Peyer's patch (tissue), 4 donors: ENCODE results near the gene RPSA. TPM values are rescaled to one million over a fixed set of nuclear protein-coding genes. Genes with fewer than 3 reads are reported as not detected.
"Not testable (repeated sequence)": the region's sequence is repeated elsewhere in the genome, so short reads cannot be mapped to it uniquely, and the experiment has no call there.

Source experiments
- DNase-seq, 3 donors: peaks; one replicate each; pipeline ENCODE4 v3.0.0-alpha.2; 2017 to 2019
- H3K27ac ChIP-seq, 4 donors: fragments of 200-600 bp; sonication (generic); one replicate each; pipeline ENCODE4 v1.5.1; 2016 to 2019
- H3K27me3 ChIP-seq, 2 donors: fragments of 200-600 bp; sonication (generic); one replicate each; pipeline ENCODE4 v1.5.1; 2019
- H3K36me3 ChIP-seq, 3 donors: fragments of 200-600 bp; sonication (generic); one replicate each; pipeline ENCODE4 v1.5.1; 2016 to 2019
- H3K4me1 ChIP-seq, 4 donors: fragments of 200-600 bp; sonication (generic); one replicate each; pipeline ENCODE4 v1.5.1; 2016 to 2019
- H3K4me3 ChIP-seq, 4 donors: fragments of 200-600 bp; sonication (generic); 1 replicate in 3 of 4; 2 replicates in 1 of 4; pipeline ENCODE4 v1.5.1; 2016 to 2019; ENCODE audit warnings: mild to moderate bottlenecking in 1 of 4
- H3K9me3 ChIP-seq, 4 donors: fragments of 200-600 bp; sonication (generic); one replicate each; pipeline ENCODE4 v1.5.1; 2016 to 2019; ENCODE audit warnings: mild to moderate bottlenecking in 1 of 4
- CTCF ChIP-seq, 6 experiments: fragments of 450-650 bp in 4 of 6; fragments of 200-600 bp in 2 of 6; sonication (generic) in 1 of 6; IDR thresholded peaks; one replicate each; pipeline ENCODE4 v1.5.1; 2017 to 2019; ENCODE audit warnings: antibody characterized with exemption in 6 of 6, mild to moderate bottlenecking in 3 of 6, moderate library complexity in 1 of 6
- POLR2A ChIP-seq, 2 donors: fragments of 450-650 bp; IDR thresholded peaks; one replicate each; pipeline ENCODE4 v1.5.1; 2017; ENCODE audit warnings: antibody characterized with exemption in 2 of 2, mild to moderate bottlenecking in 2 of 2, moderate library complexity in 2 of 2
- total RNA-seq, 4 donors: library from RNA; depleted of rRNA; stranded (reverse); fragments of >200 nt; gene quantifications; one replicate each; pipeline ENCODE4 v1.1.0, GENCODE V29; 2016

Gene RPSA
- total RNA-seq, 4 donors from 2014 or later, result 298 to 1,413 (median 477) TPM

DNA sequence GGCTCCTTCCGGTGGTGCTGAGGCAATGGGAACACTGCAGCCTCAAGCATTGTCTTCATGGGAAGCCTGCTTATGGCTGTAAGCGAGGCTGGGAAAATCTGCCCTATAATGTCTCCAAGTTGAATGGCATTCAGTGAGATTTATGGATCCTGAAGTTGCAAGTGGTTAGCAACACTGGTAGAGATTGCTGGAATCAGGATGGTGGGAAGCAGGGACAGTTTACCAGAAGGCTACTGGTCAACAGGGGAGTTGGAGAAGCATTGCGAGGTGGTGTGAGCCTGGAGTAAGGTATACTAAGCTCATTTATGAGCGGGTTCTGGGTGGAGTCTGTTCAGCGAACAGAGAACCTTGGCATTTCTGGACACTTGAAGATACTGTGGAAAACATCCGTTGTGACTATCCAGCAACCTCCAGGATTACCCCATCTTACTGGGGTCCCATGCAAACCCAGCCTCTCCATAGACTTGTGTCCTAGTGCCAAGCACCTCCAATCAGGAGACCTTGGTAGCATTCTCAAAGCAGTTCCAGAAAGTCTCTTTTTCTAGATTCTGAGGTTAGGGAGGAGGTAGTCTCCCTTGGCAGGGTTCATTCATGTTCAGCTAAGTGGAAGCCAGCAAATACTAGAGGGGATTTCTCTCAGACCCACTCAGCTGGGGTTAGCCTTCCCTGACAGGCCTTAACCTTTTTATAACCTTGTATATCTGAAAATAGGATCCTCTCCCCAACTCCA is 7.3 kb downstream of the RPSA start:
- no peak overlapping the region for H3K27ac ChIP-seq
- no peak overlapping the region for H3K4me3 ChIP-seq
- TF ChIP-seq POLR2A (IDR thresholded peaks at IDR 0.05) (no peak), CTCF (IDR thresholded peaks at IDR 0.05) (no peak)
- no peak for DNase-seq
- no peaks in the 10 kb centered on the region for H3K9me3 ChIP-seq
- peaks cover 0 to 55% (median 0%) of the 10 kb centered on the region in 3 donors for H3K36me3 ChIP-seq
- no peaks in the 10 kb centered on the region for H3K27me3 ChIP-seq
- peaks cover 0 to 10% (median 0%) of the 10 kb centered on the region in 4 donors for H3K4me1 ChIP-seq

GRCh38 chr3:39414421-39414907 is 7.9 kb downstream of the RPSA start:
- Histone ChIP-seq H3K4me1 (peaks cover 0 to 8% (median 0%) of the 10 kb centered on the region in 4 donors), H3K36me3 (peaks cover 0 to 50% (median 0%) of the 10 kb centered on the region in 3 donors), H3K4me3 (no peak overlapping the region), H3K9me3 (no peaks in the 10 kb centered on the region), H3K27ac (no peak overlapping the region), H3K27me3 (no peaks in the 10 kb centered on the region)
- no peak for TF ChIP-seq POLR2A (IDR thresholded peaks at IDR 0.05)
- TF ChIP-seq CTCF (IDR thresholded peaks at IDR 0.05), result no peak
- DNase-seq, result no peak

DNA sequence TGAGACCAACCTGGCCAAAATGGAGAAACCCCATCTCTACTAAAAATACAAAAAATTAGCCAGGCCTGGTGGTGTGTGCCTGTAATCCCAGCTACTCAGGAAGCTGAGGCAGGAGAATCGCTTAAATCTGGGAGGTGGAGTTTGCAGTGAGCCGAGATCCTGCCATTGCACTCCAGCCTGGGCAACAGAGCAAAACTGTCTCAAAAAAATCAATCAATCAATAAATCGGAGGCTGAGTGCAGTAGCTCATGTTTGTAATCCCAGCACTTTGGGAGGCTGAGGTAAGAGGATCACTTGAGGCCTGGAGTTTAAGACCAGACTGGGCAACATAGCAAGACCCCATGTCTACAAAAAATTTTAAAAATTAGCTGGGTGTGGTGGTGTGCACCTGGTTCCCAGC is 8.8 kb downstream of the RPSA start:
- not testable (repeated sequence) for H3K4me3 ChIP-seq, H3K4me1 ChIP-seq, H3K9me3 ChIP-seq, DNase-seq, H3K27ac ChIP-seq, H3K27me3 ChIP-seq
- H3K36me3 ChIP-seq, result peaks cover 0 to 41% (median 0%) of the 10 kb centered on the region in 3 donors

DNA sequence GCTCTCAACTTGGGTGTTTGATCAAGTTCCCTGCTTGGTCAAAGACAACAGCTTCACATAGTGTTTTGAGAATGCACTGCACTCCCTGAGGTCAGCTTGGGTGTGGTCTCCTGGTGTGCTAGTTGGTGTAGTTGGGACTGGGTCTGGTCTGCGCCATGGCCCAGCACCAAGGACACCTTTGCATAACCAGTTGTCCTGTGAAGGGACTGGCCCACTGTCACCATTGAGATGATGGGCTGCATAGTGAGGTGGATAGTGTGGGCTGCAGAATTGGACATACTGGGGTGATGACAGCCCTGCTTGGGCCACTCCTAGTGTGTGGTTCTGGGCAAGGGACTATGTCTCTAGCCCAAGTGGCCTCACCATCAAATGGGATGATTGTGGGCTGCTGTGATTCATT is 9.5 kb downstream of the RPSA start:
- TF ChIP-seq CTCF (IDR thresholded peaks at IDR 0.05) (no peak), POLR2A (IDR thresholded peaks at IDR 0.05) (no peak)
- H3K27ac ChIP-seq, result no peak overlapping the region
- H3K9me3 ChIP-seq, result no peaks in the 10 kb centered on the region
- H3K4me1 ChIP-seq, result no peaks in the 10 kb centered on the region
- no peak overlapping the region for H3K4me3 ChIP-seq
- peaks cover 0 to 34% (median 0%) of the 10 kb centered on the region in 3 donors for H3K36me3 ChIP-seq
- no peak for DNase-seq
- no peaks in the 10 kb centered on the region for H3K27me3 ChIP-seq

DNA sequence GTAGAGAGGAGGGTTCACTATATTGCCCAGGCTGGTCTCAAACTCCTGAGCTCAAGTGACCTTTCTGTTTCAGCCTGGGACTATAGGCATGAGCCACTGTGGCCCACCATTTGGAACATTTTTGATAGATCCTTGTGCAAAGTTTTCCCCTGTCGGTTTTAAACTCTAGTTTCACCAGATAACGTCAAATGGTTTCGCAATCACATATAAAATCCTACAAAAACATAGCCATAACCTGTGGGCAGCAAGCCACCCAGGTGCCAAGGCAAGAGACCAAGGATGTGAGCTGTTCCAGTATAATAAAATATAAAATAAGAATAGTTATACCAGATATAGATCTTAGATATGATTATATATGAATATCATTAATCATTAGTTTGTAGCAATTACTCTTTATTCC is 10.5 kb downstream of the RPSA start:
- not testable (repeated sequence) for H3K27ac ChIP-seq, H3K4me3 ChIP-seq, H3K27me3 ChIP-seq, H3K4me1 ChIP-seq, DNase-seq, H3K9me3 ChIP-seq
- peaks cover 0 to 24% (median 0%) of the 10 kb centered on the region in 3 donors for H3K36me3 ChIP-seq

- not testable (repeated sequence) for H3K4me3 ChIP-seq, DNase-seq, H3K36me3 ChIP-seq, H3K27me3 ChIP-seq, H3K9me3 ChIP-seq, H3K4me1 ChIP-seq, H3K27ac ChIP-seq
Observed at GRCh38 chr3:39418556-39419225, 12.2 kb downstream of the RPSA start.

DNA sequence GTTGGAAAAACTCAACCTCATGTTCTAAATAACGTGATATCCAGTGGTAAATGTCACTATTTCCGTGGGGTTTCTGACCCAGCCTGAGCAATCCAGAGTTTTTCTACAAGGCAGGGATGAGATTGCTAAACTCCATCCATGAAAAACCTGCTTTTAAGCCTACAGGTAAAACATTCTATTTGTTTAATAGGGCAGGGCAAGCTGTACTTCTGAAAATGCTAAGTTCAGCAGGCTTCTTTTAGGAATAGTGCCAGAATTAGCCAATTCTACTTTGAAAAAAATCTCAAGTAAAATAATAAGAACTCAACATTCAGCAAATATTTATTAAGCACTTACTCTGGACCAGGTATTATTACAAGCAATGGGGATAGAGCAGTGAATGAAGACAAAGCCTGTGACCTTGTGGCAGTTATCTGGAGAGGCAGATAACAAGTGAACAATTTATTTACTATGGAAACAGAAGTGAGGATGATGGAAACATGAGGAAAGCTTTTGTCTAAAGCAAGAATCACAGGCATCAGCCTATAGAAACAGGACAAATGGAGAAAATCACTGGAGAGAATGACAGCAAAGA is 13.3 kb downstream of the RPSA start:
- H3K27ac ChIP-seq, result no peak overlapping the region
- H3K9me3 ChIP-seq, result no peaks in the 10 kb centered on the region
- H3K4me3 ChIP-seq, result no peak overlapping the region
- H3K36me3 ChIP-seq, result no peaks in the 10 kb centered on the region
- TF ChIP-seq CTCF (IDR thresholded peaks at IDR 0.05), result no peak
- no peak for TF ChIP-seq POLR2A (IDR thresholded peaks at IDR 0.05)
- DNase-seq, result no peak
- no peaks in the 10 kb centered on the region for H3K4me1 ChIP-seq
- H3K27me3 ChIP-seq, result no peaks in the 10 kb centered on the region
